Loucy (cell line): ENCODE results near the gene LDAF1.

ENCODE experiments used
- H2AFZ ChIP-seq: fragments of 200-600 bp; sonication (generic); 2 replicates; pipeline ENCODE4 v1.6.0; 2016; ENCODE audit warnings: antibody characterized with exemption, mild to moderate bottlenecking, low read length, moderate library complexity
- H3F3A ChIP-seq: fragments of 200-600 bp; 2 replicates; pipeline ENCODE4 v1.6.0; 2016; ENCODE audit warnings: antibody characterized with exemption, low read depth, mild to moderate bottlenecking
- H3K27me3 ChIP-seq: fragments of 200-600 bp; sonication (generic); 2 replicates; pipeline ENCODE4 v1.6.1; 2014; ENCODE audit warnings: low read length, mild to moderate bottlenecking; ENCODE audit not compliant: insufficient read depth, poor library complexity, severe bottlenecking
- H3K36me3 ChIP-seq: fragments of 200-600 bp; sonication (generic); 2 replicates; pipeline ENCODE4 v1.6.1; 2016; ENCODE audit warnings: low read length; ENCODE audit not compliant: insufficient read depth
- H3K4me1 ChIP-seq: fragments of 200-600 bp; sonication (generic); 2 replicates; pipeline ENCODE4 v1.5.1; 2014; ENCODE audit warnings: low read length, mild to moderate bottlenecking; ENCODE audit not compliant: insufficient read depth, poor library complexity, severe bottlenecking
- H3K4me2 ChIP-seq: fragments of 200-600 bp; sonication (generic); 2 replicates; pipeline ENCODE4 v1.6.0; 2014; ENCODE audit warnings: antibody characterized with exemption, low read length, low read depth, mild to moderate bottlenecking; ENCODE audit not compliant: poor library complexity, severe bottlenecking
- H3K4me3 ChIP-seq: fragments of 200-600 bp; sonication (generic); 2 replicates; pipeline ENCODE4 v1.5.1; 2014; ENCODE audit warnings: low read length, mild to moderate bottlenecking, mixed read lengths; ENCODE audit not compliant: poor library complexity, severe bottlenecking
- H3K79me2 ChIP-seq: fragments of 200-600 bp; sonication (generic); 2 replicates; pipeline ENCODE4 v1.6.1; 2014; ENCODE audit warnings: low read length; ENCODE audit not compliant: insufficient read depth
- H3K9ac ChIP-seq: fragments of 200-600 bp; sonication (generic); 2 replicates; pipeline ENCODE4 v1.6.0; 2014; ENCODE audit warnings: mild to moderate bottlenecking, low read depth, low read length, moderate library complexity; ENCODE audit not compliant: poor library complexity, severe bottlenecking
- H3K9me2 ChIP-seq: fragments of 200-600 bp; sonication (generic); replicated peaks from 2 replicates; pipeline ENCODE4 v1.6.1; 2016; ENCODE audit warnings: low read depth, low read length, mixed read lengths
- H3K9me3 ChIP-seq: fragments of 200-600 bp; sonication (generic); 2 replicates; pipeline ENCODE4 v1.6.1; 2014; ENCODE audit warnings: mild to moderate bottlenecking, antibody characterized with exemption, low read length, low read depth; ENCODE audit not compliant: insufficient read depth
- H4K20me1 ChIP-seq: fragments of 200-600 bp; sonication (generic); 2 replicates; pipeline ENCODE4 v1.6.0; 2014; ENCODE audit warnings: antibody characterized with exemption, low read length, mild to moderate bottlenecking; ENCODE audit not compliant: insufficient read depth, poor library complexity, severe bottlenecking
- CTCF ChIP-seq: fragments of 200-600 bp; sonication (generic); conservative IDR thresholded peaks from 2 replicates; pipeline ENCODE4 v1.5.1; 2014; ENCODE audit warnings: mild to moderate bottlenecking, antibody characterized with exemption, low read length
- EZH2phosphoT487 ChIP-seq: fragments of 200-600 bp; IDR thresholded peaks from 2 replicates; pipeline ENCODE4 v1.6.1; 2018; ENCODE audit warnings: antibody characterized with exemption, mild to moderate bottlenecking, moderate library complexity, borderline replicate concordance

The LDAF1 gene

GRCh38 chr16:21156767-21157467, 1.6 kb upstream of the LDAF1 start:
- Histone ChIP-seq H3K9ac (no peak overlapping the region), H4K20me1 (no peaks in the 10 kb centered on the region), H3K79me2 (no peaks in the 10 kb centered on the region), H3K9me3 (no peaks in the 10 kb centered on the region), H3F3A (no peaks in the 10 kb centered on the region), H3K36me3 (no peaks in the 10 kb centered on the region), H3K4me3 (no peak overlapping the region), H3K27me3 (no peaks in the 10 kb centered on the region), H3K4me1 (peaks cover 14% of the 10 kb centered on the region), H3K4me2 (no peak overlapping the region), H2AFZ (no peak overlapping the region), H3K9me2 (no peaks in the 10 kb centered on the region)
- no peak for TF ChIP-seq EZH2phosphoT487
- TF ChIP-seq CTCF, result peak; percentile 78

GRCh38 chr16:21157632-21158031, 842 bp upstream of the LDAF1 start:
- Histone ChIP-seq H3K36me3 (no peaks in the 10 kb centered on the region), H3K4me3 (peak overlapping the region; percentile 85), H3K4me1 (peaks cover 14% of the 10 kb centered on the region), H3K9ac (peak overlapping the region; percentile 74), H3F3A (no peaks in the 10 kb centered on the region), H3K4me2 (peak overlapping the region; percentile 97), H3K79me2 (no peaks in the 10 kb centered on the region), H3K27me3 (no peaks in the 10 kb centered on the region), H3K9me3 (no peaks in the 10 kb centered on the region), H3K9me2 (no peaks in the 10 kb centered on the region), H4K20me1 (no peaks in the 10 kb centered on the region), H2AFZ (peak overlapping the region; percentile 97)
- no peak for TF ChIP-seq EZH2phosphoT487
- no peak for TF ChIP-seq CTCF

- H4K20me1 ChIP-seq, result no peaks in the 10 kb centered on the region
- peak overlapping the region; percentile 85 for H3K4me3 ChIP-seq
- no peaks in the 10 kb centered on the region for H3K27me3 ChIP-seq
- no peaks in the 10 kb centered on the region for H3K36me3 ChIP-seq
- peaks cover 14% of the 10 kb centered on the region for H3K4me1 ChIP-seq
- TF ChIP-seq EZH2phosphoT487, result no peak
- H3K9ac ChIP-seq, result peak overlapping the region; percentile 74
- no peaks in the 10 kb centered on the region for H3F3A ChIP-seq
- H3K79me2 ChIP-seq, result no peaks in the 10 kb centered on the region
- H3K9me2 ChIP-seq, result no peaks in the 10 kb centered on the region
- H2AFZ ChIP-seq, result peak overlapping the region; percentile 97
- peak overlapping the region; percentile 97 for H3K4me2 ChIP-seq
- no peaks in the 10 kb centered on the region for H3K9me3 ChIP-seq
Observed at GRCh38 chr16:21159281-21159951, 942 bp downstream of the LDAF1 start.

- Histone ChIP-seq H3K79me2 (no peaks in the 10 kb centered on the region), H2AFZ (no peak overlapping the region), H3K9me2 (no peaks in the 10 kb centered on the region), H3K9ac (no peak overlapping the region), H3K36me3 (no peaks in the 10 kb centered on the region), H3K4me1 (peaks cover 14% of the 10 kb centered on the region), H3F3A (no peaks in the 10 kb centered on the region), H4K20me1 (no peaks in the 10 kb centered on the region), H3K9me3 (no peaks in the 10 kb centered on the region), H3K4me3 (no peak overlapping the region), H3K27me3 (no peaks in the 10 kb centered on the region), H3K4me2 (no peak overlapping the region)
- TF ChIP-seq CTCF (no peak), EZH2phosphoT487 (no peak)
Observed at GRCh38 chr16:21160276-21160675, 1.8 kb downstream of the LDAF1 start.
